HUES48 (cell line): ENCODE measurements around the gene HOXD4.

Experiments used
- H3K27ac ChIP-seq: one replicate; pipeline ENCODE4 v1.7.0; 2013; ENCODE audit warnings: low read depth, low read length, inconsistent platforms
- H3K27me3 ChIP-seq: 2 replicates; pipeline ENCODE4 v1.6.1; 2013; ENCODE audit warnings: mild to moderate bottlenecking, low read length; ENCODE audit not compliant: control insufficient read depth, insufficient read depth
- H3K36me3 ChIP-seq: 2 replicates; pipeline ENCODE4 v1.6.1; 2013; ENCODE audit warnings: low read length; ENCODE audit not compliant: control insufficient read depth, insufficient read depth
- H3K4me1 ChIP-seq: 2 replicates; pipeline ENCODE4 v1.6.1; 2013; ENCODE audit warnings: mild to moderate bottlenecking, low read length; ENCODE audit not compliant: control insufficient read depth, insufficient read depth
- H3K4me3 ChIP-seq: 2 replicates; pipeline ENCODE4 v1.5.1; 2013; ENCODE audit warnings: mild to moderate bottlenecking, low read depth, low read length
- H3K9ac ChIP-seq: 2 replicates; pipeline ENCODE4 v1.6.1; 2013; ENCODE audit warnings: mild to moderate bottlenecking, low read depth, low read length, moderate library complexity
- H3K9me3 ChIP-seq: 2 replicates; pipeline ENCODE4 v1.6.1; 2013; ENCODE audit warnings: low read length; ENCODE audit not compliant: control insufficient read depth, insufficient read depth

Gene HOXD4

DNA sequence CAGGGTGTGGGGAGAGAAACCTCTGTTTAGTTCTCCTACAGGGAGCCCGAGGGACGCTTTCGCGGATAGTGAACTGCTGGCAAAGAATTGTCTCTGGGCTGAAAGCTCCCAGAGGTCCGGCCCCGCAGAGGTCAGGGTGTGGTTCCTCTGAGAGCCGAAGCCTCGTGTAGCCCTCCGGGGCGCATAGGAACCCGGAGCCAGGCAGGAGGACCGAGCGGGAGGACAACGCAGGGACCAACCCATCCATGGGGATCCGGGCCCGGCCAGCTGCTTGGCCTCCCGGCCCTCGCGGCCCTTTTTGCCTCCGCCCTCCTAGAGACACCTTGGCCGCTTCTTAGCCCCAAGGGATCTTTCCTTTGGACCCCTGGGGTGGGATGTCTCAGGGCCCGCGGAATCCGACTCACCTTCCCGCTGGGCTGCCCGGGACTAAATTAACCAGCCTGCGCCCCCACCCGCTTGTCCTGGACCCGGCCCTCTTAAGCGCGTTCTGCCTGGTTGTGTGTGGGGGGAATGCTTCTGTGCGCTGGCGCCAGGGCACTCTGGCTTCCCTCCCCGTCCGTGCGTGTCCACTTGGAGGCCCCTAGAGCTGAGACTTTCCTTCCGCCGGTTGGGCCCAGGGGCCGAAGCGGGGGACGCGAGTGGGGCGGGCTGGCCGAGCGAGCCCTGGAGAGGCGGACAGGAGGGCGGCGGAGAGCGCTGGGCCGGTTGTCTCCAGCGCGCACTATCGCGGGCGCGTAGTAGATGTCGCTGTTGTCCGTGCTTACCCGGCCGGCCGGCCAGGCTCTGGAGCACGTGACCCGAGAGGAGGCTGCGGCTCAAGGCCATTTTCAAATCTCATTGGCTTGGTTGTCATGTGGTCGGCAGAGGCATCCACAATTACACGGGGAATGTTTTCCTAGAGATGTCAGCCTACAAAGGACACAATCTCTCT, 35.2 kb upstream of the HOXD4 start, which contains the start of gene HOXD10:
HOXD10 (plus strand) TSS at position 896 of the 931 bp plus-strand sequence. CDS start 56 bp downstream, outside the sequence.
- H3K9me3 ChIP-seq = peaks cover 3% of the 10 kb centered on the region; the same call in 1 of the 2 replicates
- no peak within 1 kb of the TSS for H3K9ac ChIP-seq
- no peaks in the 10 kb centered on the region for H3K36me3 ChIP-seq
- H3K4me3 ChIP-seq = no peak within 1 kb of the TSS
- H3K27me3 ChIP-seq = peaks cover 100% of the 10 kb centered on the region
- no peak within 1 kb of the TSS for H3K27ac ChIP-seq
- peaks cover 8% of the 10 kb centered on the region; the same call in 1 of the 2 replicates for H3K4me1 ChIP-seq

DNA sequence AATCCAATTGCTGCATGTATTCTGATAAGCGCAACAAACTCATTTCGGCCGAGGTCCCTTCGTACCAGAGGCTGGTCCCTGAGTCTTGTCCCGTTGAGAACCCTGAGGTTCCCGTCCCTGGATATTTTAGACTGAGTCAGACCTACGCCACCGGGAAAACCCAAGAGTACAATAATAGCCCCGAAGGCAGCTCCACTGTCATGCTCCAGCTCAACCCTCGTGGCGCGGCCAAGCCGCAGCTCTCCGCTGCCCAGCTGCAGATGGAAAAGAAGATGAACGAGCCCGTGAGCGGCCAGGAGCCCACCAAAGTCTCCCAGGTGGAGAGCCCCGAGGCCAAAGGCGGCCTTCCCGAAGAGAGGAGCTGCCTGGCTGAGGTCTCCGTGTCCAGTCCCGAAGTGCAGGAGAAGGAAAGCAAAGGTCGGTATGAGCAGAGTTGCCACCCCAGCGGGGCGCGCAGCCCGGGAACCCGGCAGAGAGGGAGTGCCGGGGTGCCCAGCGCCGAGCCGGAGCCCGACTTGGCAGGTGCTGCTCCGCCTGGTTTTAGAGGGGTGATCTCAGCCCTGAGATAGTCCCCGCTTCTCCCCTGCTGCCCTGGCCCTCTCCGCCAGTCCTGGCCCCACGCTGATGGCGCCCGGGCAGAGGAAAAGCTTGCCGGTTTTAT, 34.1 kb upstream of the HOXD4 start:
- Histone ChIP-seq H3K27me3 (peaks cover 100% of the 10 kb centered on the region), H3K9ac (no peak overlapping the region), H3K4me1 (peaks cover 11% of the 10 kb centered on the region; the same call in 1 of the 2 replicates), H3K9me3 (peaks cover 3% of the 10 kb centered on the region; the same call in 1 of the 2 replicates), H3K36me3 (no peaks in the 10 kb centered on the region), H3K27ac (no peak overlapping the region), H3K4me3 (no peak overlapping the region)

DNA sequence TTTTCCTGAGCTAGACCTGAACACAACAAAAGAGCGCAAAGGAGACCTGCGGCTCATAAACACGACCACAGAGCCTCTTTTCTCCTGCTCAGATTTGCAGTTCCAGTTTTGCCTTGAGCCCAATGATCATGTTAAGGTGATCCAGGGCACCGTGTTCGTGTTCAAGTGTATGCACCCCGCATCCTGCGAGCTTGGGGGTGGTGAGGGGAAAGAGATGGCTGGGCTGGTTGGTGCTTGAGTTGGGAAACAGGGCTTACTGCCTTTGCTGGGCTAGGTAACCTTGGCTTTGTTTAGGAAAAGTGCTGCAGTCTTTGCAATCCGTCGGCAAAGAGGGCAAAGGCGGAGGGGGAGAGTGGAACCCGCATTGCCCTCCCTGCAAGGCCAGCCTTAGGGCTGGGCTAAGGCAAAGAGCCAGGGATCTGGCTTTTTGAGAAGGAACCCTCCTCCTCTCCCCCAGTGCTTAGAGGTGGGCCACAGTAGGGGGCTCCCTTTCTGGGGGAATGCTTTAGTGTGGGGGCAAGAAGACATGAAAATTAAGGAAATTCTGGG, 33.5 kb upstream of the HOXD4 start:
- Histone ChIP-seq H3K27me3 (peaks cover 100% of the 10 kb centered on the region), H3K9me3 (peaks cover 3% of the 10 kb centered on the region; the same call in 1 of the 2 replicates), H3K4me1 (peaks cover 11% of the 10 kb centered on the region; the same call in 1 of the 2 replicates), H3K36me3 (no peaks in the 10 kb centered on the region), H3K9ac (no peak overlapping the region), H3K27ac (no peak overlapping the region), H3K4me3 (no peak overlapping the region)

DNA sequence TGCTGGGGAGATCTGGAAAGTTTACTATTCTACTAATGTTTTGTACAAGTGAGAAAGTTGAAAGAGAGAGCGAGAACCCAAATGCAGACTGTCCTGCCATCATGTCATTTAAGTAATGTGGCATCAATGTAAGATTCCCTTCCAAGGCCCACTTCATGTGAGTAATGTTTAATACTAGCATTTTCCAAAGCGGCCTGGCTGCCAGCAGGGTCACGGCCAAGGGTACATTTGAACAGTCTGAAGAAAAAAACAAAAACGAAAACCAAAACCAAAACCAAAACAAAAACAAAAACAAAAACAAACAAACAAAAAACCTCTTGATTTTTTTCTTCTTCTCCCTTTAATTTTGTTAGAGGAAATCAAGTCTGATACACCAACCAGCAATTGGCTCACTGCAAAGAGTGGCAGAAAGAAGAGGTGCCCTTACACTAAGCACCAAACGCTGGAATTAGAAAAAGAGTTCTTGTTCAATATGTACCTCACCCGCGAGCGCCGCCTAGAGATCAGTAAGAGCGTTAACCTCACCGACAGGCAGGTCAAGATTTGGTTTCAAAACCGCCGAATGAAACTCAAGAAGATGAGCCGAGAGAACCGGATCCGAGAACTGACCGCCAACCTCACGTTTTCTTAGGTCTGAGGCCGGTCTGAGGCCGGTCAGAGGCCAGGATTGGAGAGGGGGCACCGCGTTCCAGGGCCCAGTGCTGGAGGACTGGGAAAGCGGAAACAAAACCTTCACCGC, 32.6 kb upstream of the HOXD4 start:
- no peak overlapping the region for H3K9ac ChIP-seq
- no peaks in the 10 kb centered on the region for H3K36me3 ChIP-seq
- no peak overlapping the region for H3K4me3 ChIP-seq
- peaks cover 100% of the 10 kb centered on the region for H3K27me3 ChIP-seq
- H3K27ac ChIP-seq = no peak overlapping the region
- H3K4me1 ChIP-seq = peaks cover 10% of the 10 kb centered on the region; the same call in 1 of the 2 replicates
- peaks cover 3% of the 10 kb centered on the region; the same call in 1 of the 2 replicates for H3K9me3 ChIP-seq

DNA sequence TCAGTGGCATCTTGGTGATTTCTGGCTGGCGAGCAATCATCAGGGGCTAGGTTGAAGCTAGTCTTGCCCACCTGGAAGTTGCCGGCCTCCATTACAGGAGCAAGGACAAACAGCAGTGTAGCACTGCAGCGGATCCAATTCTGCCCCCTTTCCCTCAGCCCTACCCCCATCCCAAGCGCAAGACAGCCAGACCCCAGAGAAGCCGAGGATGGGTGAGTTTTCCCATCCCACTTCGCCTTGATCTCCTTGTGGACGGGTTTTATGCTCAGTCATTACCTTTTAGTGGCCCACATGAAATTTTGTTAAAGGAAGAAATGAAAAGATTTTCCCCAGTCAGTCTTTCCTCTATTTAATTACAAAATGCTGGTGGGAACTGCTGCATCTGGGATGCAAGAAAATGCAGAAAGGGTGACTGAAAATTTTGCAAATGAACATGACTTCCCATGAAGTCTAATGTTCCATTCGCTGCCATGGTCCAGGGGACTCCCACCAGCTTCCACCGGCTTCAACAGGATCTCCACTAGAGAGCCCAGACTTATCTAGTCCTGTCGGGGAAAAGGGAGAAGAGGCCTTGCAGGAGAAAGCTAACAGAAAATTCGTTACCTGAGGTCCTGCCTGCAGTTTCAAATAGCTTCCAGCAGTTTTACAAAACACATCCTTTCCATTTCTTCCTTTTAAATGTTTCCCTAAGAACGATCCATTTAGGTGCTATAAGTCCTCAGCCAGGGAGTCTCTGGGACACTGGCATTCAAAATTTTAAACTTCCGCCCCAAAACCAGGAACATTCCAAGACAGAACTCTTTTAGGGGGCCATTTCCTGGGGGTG, 30.8 kb upstream of the HOXD4 start:
- H3K9me3 ChIP-seq = peaks cover 3% of the 10 kb centered on the region; the same call in 1 of the 2 replicates
- no peak overlapping the region for H3K27ac ChIP-seq
- no peak overlapping the region for H3K9ac ChIP-seq
- peaks cover 3% of the 10 kb centered on the region; the same call in 1 of the 2 replicates for H3K4me1 ChIP-seq
- no peaks in the 10 kb centered on the region for H3K36me3 ChIP-seq
- H3K27me3 ChIP-seq = peaks cover 100% of the 10 kb centered on the region
- no peak overlapping the region for H3K4me3 ChIP-seq

DNA sequence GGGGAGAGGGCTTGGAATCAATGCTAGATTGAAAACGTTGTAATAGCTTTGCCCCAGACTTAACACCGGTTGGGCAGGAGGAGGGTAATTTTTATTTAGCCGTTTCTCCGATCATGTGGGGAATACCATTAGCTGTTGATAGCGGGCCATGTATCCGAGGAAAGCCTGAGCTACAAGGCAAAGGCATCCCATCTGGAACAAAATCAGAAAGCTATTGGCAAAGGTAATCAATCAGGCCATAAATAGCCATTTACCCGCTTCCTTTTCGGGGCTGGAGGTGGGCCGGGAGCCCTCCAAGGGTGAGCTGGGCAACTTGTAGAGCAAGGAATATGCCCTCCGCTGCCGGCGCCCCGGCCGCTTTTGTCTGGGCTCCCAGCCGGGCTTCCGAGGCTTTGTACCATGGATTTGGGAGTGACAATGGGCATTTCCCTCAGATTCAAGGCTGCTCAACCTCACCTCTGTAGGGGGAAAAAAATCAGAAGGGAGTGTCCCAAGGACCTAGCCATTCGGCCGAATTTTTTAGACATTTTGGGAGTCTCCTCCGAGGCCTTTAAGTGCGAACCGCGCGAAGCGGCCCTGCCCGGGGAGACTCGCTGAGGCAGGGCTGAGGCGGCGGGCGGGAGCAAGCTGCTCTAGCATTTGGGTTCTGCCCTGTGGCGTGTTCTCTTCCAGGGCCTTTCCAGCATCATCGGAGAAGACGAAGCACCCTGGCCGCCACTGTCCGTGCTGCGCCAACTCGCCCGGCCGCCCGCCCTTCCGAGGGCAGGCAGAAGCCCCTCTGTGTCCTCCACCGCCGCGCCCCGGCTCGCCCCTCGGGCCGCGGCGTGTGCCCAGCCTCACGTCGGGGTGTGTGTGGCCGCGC, 29.9 kb upstream of the HOXD4 start:
- H3K27me3 ChIP-seq = peaks cover 100% of the 10 kb centered on the region
- no peak overlapping the region for H3K4me3 ChIP-seq
- H3K36me3 ChIP-seq = no peaks in the 10 kb centered on the region
- peaks cover 3% of the 10 kb centered on the region; the same call in 1 of the 2 replicates for H3K4me1 ChIP-seq
- H3K9me3 ChIP-seq = peaks cover 3% of the 10 kb centered on the region; the same call in 1 of the 2 replicates
- no peak overlapping the region for H3K27ac ChIP-seq
- H3K9ac ChIP-seq = no peak overlapping the region

DNA sequence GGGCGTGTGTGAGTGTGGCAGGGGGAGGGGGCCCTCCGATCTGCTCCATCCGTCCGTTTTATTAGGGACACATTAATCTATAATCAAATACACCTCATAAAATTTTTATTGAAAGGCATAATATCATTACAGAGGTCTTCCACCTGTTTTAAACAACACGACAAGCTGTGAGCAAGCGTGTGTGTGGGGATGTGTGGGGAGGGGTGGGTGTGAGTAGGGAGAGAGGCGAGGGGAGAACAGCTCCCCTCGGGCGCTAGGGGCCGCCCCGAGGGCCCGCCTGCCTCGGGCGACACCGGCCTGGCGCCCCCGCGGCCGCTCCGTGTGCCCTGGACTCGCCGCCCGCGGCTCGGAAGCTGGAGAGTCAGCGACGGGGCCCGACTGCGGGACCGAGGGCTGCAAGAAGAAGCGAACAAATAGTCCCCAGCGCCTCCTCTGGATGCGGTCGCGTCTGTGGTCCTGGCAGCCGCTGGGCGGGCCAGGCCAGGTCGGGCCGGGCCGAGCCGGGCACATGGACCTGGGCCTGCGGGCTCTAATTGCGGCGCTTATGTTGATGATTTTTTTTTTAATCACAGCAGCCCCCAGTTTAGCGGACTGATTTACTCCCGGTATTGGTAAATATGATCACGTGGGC, 29.2 kb upstream of the HOXD4 start:
- Histone ChIP-seq H3K9ac (no peak overlapping the region), H3K4me1 (peaks cover 3% of the 10 kb centered on the region; the same call in 1 of the 2 replicates), H3K27ac (no peak overlapping the region), H3K27me3 (peaks cover 100% of the 10 kb centered on the region), H3K36me3 (no peaks in the 10 kb centered on the region), H3K9me3 (no peaks in the 10 kb centered on the region), H3K4me3 (peak overlapping the region; percentile 41; the same call in 1 of the 2 replicates)

DNA sequence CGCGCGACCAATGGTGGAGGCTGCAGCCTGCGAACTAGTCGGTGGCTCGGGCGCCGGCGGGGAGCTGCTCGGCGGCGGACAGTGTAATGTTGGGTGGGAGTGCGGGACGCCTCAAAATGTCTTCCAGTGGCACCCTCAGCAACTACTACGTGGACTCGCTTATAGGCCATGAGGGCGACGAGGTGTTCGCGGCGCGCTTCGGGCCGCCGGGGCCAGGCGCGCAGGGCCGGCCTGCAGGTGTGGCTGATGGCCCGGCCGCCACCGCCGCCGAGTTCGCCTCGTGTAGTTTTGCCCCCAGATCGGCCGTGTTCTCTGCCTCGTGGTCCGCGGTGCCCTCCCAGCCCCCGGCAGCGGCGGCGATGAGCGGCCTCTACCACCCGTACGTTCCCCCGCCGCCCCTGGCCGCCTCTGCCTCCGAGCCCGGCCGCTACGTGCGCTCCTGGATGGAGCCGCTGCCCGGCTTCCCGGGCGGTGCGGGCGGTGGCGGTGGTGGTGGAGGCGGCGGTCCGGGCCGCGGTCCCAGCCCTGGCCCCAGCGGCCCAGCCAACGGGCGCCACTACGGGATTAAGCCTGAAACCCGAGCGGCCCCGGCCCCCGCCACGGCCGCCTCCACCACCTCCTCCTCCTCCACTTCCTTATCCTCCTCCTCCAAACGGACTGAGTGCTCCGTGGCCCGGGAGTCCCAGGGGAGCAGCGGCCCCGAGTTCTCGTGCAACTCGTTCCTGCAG, 28.5 kb upstream of the HOXD4 start, which contains the start of gene HOXD9:
HOXD9 (plus strand) TSS at position 37 of the 728 bp plus-strand sequence; CDS start at position 87, 50 bp downstream.
- H3K9me3 ChIP-seq = no peaks in the 10 kb centered on the region
- no peak within 1 kb of the TSS for H3K9ac ChIP-seq
- H3K27me3 ChIP-seq = peaks cover 100% of the 10 kb centered on the region
- H3K36me3 ChIP-seq = no peaks in the 10 kb centered on the region
- H3K4me3 ChIP-seq = peak within 1 kb of the TSS; percentile 41; the same call in 1 of the 2 replicates
- peaks cover 3% of the 10 kb centered on the region; the same call in 1 of the 2 replicates for H3K4me1 ChIP-seq
- H3K27ac ChIP-seq = no peak within 1 kb of the TSS
